Activated T-helper 9 cell treated with anti-CD3 and anti-CD28 coated beads, Interleukin-2, amount 50 U/mL, for 16 hours (primary cell): ENCODE measurements around the gene ATP5F1A.

Experiments
- DNase-seq: peaks from one replicate; pipeline ENCODE4 v3.0.0-alpha.2; 2020; ENCODE audit warnings: low read depth

The ATP5F1A gene

DNA sequence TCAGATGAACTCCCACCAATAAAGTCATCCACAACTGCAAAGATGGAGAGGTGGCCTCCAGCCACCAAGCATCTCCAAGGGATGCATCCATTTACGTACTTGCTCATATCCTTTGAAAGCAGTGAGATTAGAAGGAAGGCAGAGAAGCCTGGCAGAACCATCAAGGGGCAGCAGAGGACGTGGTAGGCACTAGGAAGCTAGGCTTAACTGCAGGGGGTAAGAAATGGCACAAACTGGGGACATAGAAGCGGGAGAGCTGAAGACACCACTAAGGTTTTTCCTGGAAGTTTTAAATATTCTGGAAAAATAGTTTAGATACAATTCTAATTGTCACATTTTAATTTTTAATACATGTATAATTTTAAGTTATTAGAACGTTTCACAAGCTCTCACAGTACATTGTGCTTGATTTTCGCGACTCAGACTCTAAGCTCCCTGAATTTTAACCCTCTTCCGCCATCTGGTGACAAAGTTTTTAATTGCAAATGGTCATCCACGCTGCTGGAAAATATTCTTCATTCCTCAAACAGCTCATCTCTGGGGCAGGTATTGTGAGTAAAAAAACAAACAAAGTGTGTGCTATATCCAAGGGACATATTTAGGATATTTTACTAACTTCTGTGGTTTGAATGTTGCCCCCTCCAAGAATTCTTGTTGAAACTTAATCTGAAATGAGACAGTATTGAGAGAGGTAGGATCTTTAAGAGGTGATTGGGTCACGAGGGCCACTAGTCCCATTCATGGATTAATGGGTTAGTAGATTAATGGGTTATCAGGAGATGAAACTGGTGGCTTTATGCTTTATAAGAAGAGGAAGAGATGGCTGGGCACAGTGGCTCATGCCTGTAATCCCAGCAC lies 24.4 kb downstream of the ATP5F1A start:
- DNase-seq = no peak

DNA sequence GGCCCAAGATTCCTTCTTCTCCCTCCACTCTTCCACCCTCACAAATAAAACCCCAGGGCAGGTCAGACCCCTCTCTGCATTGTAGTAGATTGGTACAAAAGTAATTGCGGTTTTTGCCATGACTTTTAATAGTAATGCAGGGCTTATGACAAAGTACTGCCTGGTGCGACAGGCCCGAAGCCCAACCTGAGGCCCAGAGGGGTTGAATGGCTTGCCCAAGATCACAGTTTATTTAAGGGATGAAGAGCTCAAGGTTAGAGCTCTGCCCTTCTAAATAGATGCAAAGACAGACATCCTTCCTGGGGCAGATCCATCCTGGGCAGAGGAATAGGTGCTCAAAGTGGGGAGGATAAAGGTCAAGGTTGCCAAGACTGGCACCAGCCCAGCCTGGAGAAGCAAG lies 25.1 kb downstream of the ATP5F1A start:
- no peak for DNase-seq

DNA sequence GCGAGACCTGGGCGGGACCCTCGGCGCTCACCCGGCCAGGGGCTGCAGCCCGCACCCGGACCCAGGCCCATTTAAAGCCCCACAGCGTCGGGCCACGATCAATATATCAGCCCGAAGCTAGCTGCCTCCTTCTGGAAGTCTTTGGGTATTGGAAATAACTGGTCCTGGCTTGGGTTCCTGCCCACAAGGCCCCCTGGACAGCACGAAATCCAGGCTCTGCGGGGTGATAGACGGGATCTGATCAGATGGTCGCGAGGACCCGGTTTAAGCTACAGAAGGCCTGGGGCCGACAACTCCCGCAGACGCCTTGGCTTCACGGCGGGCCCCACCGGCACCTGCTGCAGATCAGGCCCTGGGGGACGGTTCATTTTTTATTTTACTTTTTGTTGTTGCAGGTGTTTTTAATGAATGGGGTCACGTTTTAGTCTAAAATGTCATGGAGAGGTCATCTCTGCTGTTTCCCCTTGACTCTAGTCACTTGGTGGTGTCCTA lies 25.7 kb downstream of the ATP5F1A start:
- DNase-seq = no peak

DNA sequence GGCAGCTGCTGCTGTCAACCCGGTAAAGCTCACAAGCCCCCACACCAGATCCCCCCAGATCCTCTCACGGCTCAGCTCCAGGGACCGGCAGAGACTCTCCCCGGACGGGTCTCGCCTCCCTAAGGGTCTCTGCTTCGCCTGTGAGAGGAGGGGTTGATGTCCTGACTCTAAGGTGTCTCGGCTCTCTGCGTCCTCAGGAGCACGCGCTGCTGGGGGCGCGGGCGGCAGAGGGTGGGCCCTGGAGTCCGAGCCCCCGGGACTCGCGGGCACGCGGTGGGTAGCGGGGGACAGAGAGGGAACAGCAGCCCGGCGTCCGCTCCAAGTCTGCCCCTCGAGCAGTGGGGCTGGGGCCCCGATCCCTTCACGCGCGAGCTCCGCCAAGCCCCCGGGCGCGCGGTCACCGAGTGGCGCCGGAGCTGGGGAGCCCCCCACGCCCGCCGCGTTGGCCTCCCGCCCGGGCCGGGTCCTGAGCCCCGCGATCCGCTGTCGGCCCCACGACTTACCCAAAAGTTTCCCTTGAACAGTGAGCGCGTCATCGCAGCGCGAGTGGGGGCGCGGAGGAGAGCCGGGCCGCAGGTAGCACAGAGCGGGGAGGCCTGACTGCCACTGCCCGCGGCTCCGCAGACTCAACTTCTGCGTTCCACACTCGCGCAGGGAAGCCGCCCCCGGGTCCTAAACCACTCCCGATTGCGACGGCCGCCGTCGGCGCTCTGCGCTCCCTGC lies 26.3 kb downstream of the ATP5F1A start, which contains the start of gene PSTPIP2:
Gene PSTPIP2, minus strand, starts transcription at position 608 of the 723 bp plus-strand sequence. Its CDS starts 72 bp downstream, at position 536.
- peak; percentile 48 for DNase-seq

DNA sequence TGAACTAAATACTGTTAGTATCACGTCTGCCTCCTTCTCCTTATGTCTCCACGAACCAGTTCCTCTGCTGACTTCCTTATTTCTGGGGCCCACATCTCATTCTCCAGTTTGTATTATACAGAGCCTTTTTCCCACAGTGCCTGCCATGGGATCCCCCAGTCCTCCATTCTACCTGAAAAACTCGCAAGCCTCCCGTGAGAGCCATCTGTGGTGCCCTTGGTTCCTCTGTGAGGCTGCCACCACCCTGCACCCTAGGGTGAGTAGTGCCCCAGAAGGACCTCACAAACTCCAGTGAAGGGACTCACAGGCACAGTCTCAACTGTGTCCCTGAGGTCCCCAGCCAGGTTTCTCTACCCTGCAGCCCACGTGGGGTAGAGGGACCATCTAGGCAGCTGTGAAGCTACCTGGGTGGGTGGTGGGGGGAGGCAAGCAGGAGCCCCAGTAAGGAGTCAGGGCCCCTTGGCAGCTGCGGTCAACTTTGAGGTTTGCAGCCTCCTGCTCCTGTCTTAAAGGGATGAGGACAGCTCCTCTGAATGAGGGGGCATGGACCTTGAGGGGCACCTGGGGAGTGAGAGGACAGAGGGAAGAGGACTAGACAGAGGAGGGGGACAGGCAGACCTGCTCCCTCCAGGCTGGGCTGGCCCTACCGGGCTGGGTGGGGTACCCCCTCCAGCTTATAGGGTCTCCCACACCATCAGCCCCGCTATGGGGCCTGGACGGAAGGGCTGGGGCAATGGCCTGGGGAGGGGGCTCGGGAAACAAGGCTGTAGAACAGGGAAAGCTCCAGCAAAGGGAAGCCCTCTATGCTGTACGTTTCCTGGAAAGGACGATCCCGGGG lies 27.1 kb downstream of the ATP5F1A start:
- DNase-seq = no peak

DNA sequence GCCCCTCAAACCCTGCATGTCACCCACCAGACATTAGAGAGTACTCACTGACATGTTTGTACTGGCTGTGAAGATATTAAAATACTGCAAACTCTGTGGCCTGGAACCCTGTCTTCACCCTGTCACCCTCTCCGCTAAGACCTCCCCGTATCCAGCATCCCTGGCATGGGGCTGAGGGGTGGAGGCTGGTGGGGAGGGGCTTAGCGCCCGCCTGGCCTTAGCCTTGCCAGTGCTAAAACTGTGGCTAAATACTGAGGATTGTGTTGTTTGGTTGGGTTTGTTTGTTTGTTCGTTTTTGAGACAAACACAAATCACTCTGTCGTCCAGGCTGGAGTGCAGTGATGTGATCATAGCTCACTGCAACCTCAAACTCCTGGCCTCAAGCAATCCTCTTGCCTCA lies 27.9 kb downstream of the ATP5F1A start:
- no peak for DNase-seq

DNA sequence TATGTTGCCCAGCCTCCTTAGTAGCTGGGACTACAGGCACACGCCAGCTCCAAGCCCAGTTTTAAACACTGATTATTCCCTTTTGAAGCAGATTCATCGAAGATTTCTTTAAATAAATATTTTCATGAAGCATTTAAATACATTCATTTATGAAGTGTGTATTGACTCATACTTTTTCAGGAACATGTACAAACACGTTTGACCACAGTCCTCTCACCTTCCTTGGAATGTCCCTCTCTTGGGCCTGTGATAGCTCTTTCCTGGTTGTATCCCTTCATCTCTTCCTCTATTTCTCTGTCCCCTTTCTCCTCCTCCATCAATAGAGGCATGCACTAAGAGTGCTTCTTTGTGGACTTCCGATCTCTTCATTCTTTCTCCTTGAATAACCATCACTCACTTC lies 28.6 kb downstream of the ATP5F1A start:
- no peak for DNase-seq

DNA sequence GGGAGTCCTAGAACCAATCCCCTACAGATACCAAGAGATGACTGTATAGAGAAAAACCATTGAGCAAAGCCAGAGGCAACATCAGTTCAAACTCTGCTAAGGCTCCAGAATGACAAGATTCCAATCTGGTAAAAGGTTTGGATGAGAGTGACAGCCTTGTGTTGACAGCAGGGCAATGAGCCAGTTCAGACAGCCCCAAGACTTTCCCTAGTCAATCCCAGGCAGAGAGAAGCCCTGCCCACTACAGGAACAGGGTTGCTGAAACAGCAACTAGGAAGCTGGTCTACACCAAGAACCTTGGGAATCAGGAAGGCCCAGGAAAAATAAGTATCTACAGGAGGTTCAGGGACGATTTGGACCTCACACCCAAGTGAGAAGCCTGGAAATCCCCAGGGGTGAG lies 29.3 kb downstream of the ATP5F1A start:
- no peak for DNase-seq

DNA sequence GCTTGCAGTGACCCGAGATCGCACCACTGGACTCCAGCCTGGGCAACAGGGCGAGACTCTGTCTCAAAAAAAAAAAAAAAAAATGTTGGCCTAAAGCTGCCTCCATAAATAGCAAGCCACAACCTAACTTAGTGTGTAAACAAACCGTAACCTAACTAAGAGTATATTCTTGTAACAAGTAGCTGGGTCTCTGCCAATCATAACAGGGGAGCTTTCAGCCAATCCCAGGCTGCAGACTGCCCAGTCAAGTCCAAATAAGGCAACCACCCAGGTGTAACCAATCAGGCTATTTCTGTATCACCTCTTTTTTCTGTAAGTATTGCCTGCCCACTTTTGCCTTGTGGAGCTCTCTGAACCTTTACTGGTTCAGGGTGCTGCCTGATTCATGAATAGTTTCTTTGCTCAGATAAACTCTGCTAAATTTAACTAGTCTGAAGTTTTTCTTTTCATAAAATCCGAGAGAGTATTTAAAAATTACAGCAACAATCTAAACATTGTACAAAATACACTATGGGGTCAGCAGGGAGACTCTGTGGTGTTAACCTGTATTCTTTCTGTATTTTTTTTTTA lies 30.6 kb downstream of the ATP5F1A start:
- DNase-seq = no peak

DNA sequence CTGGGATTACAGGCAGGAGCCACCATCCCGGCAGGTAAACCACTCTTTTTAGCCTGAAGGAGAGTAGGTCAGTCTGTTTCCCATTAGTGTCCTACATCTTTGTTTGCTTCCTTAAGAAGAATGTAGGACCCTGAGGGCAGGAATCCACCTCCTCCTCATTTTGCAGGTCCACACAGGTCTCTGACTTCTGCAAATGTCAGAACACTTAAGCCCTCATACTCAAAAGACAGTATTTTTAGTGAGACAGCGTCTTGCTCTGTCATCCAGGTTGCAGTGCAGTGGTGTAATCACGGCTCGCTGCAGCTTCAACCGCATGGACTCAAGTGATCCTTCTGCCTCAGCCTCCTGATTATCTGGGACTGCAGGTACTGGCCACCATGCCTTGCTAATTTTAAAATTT lies 35.3 kb downstream of the ATP5F1A start:
- no peak for DNase-seq

DNA sequence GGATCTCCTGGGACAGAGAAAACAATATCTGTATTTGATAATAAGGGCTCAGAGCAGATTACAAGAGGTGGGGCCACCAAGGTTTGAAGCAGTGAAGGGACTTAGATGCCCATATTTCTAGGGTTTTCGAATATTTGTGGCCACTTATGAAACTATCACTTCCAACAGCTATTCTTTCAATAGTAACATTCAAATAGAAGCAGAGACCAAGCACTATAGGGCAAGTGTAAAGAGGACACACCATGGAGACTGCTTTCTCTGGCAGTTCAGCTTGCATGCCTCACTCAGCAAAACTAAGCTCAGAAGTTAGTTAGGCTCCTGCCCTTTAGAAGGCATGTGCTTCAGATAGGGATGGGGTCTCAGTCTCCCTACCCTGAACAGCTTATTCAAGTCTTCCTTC lies 36.3 kb downstream of the ATP5F1A start:
- DNase-seq = no peak

DNA sequence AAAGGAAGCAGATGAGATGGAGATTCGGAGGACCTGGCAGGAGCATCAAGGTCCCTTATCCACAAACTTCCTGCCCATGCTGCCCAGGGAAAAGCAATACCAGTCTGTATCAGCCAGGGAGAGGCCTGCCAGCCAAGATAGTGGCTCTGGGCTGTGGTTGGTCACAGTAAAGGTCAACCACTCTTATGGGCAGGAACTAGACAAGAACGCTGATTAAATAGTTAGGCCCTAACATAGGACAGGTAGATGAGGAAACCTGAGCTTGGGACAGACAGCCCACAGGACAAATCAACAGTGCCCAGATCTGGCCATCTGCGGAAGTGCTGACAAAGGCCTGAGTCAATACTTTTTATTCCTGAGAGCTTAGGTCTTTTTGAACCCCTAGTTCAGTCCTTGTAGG lies 36.7 kb downstream of the ATP5F1A start:
- DNase-seq = no peak

DNA sequence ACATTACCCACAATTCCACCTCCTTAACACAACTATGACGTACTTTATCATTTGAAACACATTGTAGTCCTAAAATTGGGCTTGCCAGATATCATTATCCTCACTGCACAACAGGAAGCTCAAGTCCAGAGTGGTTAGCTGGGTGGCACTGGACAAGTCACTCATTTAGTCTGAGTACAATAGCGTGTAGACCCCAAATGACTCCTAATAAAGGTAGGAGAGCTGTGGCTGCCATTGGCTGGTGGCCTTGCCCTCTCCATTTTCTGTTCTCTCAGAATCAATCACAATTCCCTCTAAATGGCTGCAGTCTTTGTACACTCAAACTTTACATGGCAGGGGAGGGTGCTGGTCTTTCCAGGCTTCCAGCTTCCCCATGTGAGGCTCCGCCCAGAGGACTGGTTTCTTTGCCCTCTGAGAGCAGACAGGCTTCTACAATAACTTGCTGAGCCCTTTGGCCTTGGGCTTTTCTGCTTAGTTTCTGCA lies 37.7 kb downstream of the ATP5F1A start:
- no peak for DNase-seq

DNA sequence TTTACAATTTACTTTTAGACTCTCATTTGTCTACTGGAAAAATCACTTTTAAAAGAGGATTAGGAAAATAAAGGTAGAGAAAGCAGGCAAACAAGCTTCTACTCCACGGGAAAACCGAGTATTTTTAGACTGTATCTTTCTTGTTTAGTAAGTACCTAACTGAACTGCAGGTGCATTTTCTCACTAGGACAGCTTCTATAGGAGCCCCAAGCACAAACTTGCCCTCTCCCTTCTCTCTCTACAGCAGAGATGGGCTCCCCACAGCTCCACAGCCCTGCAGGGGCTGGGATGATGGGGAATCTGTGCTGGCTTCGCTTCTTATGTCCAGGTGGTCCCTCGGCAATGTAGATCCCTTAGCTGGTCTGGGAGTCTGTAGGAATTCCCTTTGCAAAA lies 42.3 kb downstream of the ATP5F1A start:
- DNase-seq = no peak

DNA sequence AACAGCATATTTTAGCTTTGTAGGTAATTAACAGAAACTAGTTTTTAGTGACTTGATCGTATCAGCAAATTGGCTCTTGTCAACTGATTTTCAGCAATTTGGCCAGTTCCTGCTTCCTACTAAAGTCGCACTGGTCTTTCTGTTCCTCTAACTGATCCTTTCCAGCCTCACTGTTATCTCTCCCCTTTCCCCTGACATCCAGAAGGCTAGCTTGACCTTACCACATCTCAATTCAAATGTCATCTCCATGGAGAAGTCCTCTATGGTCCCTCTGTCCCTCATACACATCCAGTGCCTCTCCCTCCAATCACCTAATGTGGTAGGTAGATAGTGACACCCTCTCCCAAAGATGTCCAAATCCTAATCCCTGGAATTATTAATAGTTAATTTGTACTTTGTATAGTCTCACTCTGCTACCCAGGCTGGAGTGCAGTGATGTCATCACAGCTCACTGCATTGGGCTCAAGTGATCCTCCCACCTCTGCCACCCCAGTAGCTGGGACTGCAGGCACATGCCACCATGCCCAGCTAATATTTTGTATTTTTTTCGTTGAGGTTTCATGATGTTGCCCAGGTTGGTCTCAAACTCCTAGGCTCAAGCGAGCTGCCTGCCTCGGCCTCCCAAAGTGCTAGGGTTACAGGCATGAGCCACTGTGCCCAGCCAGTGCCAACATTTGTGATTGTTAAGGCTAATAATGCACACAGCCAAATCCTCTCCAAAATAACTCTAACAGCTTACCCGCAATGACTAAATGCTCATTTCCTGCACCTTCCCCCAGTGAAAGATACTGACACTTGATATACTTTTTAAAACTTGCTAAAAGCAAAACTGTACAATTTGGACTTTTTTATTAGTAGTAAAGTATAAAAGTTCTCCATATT lies 42.9 kb downstream of the ATP5F1A start:
- DNase-seq = no peak

DNA sequence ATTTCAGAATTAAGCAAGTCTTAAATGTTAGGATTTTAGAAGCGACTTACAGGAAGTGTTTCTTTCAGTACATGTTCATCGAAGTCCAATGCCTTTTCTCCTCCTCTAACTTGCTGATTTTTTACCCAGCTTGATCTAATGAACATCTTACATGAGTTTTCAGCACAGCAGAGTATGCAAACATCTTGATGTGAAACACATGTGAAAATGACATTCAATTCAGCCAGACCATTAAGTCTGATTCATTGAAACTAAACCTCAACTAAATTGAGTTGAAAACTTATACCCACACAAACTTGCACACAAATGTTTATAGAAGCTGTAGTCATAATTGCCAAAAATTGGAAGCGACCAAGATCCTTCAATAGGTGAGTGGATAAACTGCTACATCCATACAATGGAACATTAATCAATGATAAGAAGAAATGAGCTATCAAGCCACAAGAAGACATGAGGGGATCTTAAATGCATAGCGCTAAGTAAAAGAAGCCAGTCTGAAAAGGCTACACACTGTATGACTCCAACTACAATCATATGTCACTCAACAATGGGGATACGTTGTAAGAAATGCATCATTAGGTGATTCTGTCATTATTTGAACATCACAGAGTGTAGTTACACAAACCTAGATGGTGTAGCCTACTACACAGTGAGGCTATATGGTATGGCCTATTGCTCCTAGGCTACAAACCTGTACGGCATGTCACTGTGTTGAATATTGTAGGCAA lies 44.6 kb downstream of the ATP5F1A start:
- no peak for DNase-seq

DNA sequence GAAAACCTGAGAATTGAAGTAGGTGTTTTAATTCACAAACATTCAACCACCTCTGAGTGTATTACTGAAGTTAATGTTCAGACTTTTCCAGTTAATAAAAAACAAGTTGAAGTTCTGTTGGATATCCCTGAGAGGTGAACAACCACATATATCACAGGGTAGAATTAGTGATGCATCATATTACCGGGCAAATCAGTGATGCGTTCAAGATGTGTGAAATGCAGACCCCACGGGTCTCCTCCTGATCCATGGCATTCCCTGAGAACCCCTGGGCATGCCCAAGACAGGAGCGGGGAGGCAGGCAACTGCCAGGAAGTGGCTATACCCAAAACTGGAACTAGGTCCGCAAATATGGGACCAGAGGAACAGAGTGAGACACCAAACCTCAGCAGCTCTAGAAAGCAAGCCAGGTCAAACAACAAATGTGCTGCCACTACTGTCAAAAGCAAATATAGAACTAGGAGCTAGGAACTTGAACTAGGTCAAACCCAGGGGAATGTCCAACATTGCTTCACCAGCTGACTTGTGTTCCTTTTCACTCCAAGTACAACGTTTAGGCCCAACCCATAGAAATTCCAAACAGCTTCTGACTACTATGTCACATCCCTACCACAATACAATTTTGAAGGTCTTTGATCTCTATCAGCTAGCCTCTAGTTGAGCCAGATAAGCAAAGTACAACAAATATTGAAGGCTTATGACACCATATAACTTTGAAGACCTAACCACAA lies 46.2 kb downstream of the ATP5F1A start:
- DNase-seq = no peak

DNA sequence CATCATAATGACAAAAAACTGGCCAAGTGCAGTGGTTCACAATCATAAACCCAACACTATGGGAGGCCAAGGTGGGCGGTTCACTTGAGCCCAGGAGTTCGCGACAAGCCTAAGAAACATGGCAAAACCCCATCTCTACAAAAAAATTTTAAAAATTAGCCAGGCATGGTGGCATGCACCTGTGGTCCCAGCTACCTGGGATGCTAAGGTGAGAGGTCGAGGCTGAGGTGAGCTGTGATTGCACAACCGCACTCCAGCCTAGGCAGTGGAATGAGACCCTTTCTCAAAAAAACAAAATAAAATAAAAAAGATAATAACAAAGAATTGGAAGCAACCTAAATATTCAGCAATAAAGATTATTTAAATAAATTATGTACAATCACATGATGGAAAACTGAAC lies 47.8 kb downstream of the ATP5F1A start:
- no peak for DNase-seq

DNA sequence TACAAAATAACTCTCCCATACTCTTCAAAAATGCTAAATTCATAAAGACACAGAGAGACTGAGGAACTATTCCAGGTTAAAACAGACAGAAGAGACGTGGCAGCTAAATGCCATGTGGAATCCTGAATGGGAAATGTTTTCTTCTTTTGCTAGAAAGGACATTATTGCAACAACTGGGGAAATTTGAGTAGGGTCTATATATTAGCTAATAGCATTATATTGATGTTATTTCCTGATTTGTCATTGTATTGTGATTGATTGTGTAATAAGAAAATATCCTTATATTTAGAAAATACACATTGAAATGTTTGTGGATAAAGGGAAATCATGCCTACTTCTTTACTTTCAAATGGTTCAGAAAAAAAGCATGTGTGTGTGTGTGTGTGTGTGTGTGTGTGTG lies 49.5 kb downstream of the ATP5F1A start:
- DNase-seq = no peak
